Ishikawa (cell line): ENCODE results near the gene MORC2.

Experiments used
- CEBPB ChIP-seq: IDR thresholded peaks from 2 replicates; pipeline ENCODE4 v1.6.1; 2012
- CREB1 ChIP-seq: IDR thresholded peaks from 2 replicates; pipeline ENCODE4 v1.6.1; 2012; ENCODE audit warnings: low read depth
- EGR1 ChIP-seq: IDR thresholded peaks from 2 replicates; pipeline ENCODE4 v1.6.1; 2012
- EP300 ChIP-seq: IDR thresholded peaks from 2 replicates; pipeline ENCODE4 v1.6.1; 2012; ENCODE audit warnings: borderline replicate concordance
- MAX ChIP-seq: IDR thresholded peaks from 2 replicates; pipeline ENCODE4 v1.6.1; 2012
- NFIC ChIP-seq: IDR thresholded peaks from 2 replicates; pipeline ENCODE4 v1.6.1; 2012
- RAD21 ChIP-seq: IDR thresholded peaks from 2 replicates; pipeline ENCODE4 v1.6.1; 2012; ENCODE audit warnings: low read depth
- REST ChIP-seq: IDR thresholded peaks from 2 replicates; pipeline ENCODE4 v1.6.1; 2012; ENCODE audit warnings: low read depth, mild to moderate bottlenecking
- TAF1 ChIP-seq: IDR thresholded peaks from 2 replicates; pipeline ENCODE4 v1.6.1; 2012; ENCODE audit warnings: low read depth, mild to moderate bottlenecking
- TEAD4 ChIP-seq: IDR thresholded peaks from 2 replicates; pipeline ENCODE4 v1.6.1; 2012
- USF1 ChIP-seq: IDR thresholded peaks from 2 replicates; pipeline ENCODE4 v1.6.1; 2012
- YY1 ChIP-seq: IDR thresholded peaks from 2 replicates; pipeline ENCODE4 v1.6.1; 2012; ENCODE audit warnings: low read depth

GRCh38 chr22:30875481-30876215 lies 92.9 kb downstream of the MORC2 start:
- no peak for TF ChIP-seq NFIC
- no peak for TF ChIP-seq REST
- no peak for TF ChIP-seq EGR1
- no peak for TF ChIP-seq TAF1
- no peak for TF ChIP-seq USF1
- no peak for TF ChIP-seq EP300
- no peak for TF ChIP-seq YY1
- no peak for TF ChIP-seq RAD21
- TF ChIP-seq MAX: no peak
- no peak for TF ChIP-seq CEBPB
- TF ChIP-seq TEAD4: no peak
- no peak for TF ChIP-seq CREB1
